Mesendoderm (in vitro differentiated cells): ENCODE data around the gene PCED1A.
"Not testable (repeated sequence)": the region's sequence is repeated elsewhere in the genome, so short reads cannot be mapped to it uniquely, and the experiment has no call there.

Experiments used
- DNase-seq: peaks from one replicate; pipeline ENCODE4 v3.0.0; 2013
- H2AK5ac ChIP-seq: 2 replicates; pipeline ENCODE4 v1.6.1; 2013; ENCODE audit warnings: low read length, inconsistent platforms
- H2BK120ac ChIP-seq: 2 replicates; pipeline ENCODE4 v1.6.1; 2013; ENCODE audit warnings: low read depth, mild to moderate bottlenecking, low read length, moderate library complexity, mixed read lengths
- H2BK15ac ChIP-seq: replicated peaks from 2 replicates; pipeline ENCODE4 v1.6.1; 2013; ENCODE audit warnings: low read depth, mild to moderate bottlenecking, moderate library complexity
- H2BK5ac ChIP-seq: 2 replicates; pipeline ENCODE4 v1.6.1; 2013; ENCODE audit warnings: low read length, inconsistent platforms
- H3K18ac ChIP-seq: 2 replicates; pipeline ENCODE4 v1.6.1; 2013; ENCODE audit warnings: mild to moderate bottlenecking, low read length, mixed read lengths
- H3K23ac ChIP-seq: one replicate; pipeline ENCODE4 v1.6.1; 2013; ENCODE audit warnings: low read length
- H3K27ac ChIP-seq: 2 replicates; pipeline ENCODE4 v1.5.1; 2013; ENCODE audit warnings: low read depth, mild to moderate bottlenecking, inconsistent platforms, low read length, moderate library complexity
- H3K27me3 ChIP-seq: 2 replicates; pipeline ENCODE4 v1.6.1; 2013; ENCODE audit warnings: low read length, control low read depth, mild to moderate bottlenecking, inconsistent platforms; ENCODE audit not compliant: insufficient read depth, poor library complexity
- H3K36me3 ChIP-seq: 2 replicates; pipeline ENCODE4 v1.6.1; 2013; ENCODE audit warnings: low read length, inconsistent platforms; ENCODE audit not compliant: control insufficient read depth, insufficient read depth
- H3K4ac ChIP-seq: one replicate; pipeline ENCODE4 v1.6.1; 2013; ENCODE audit warnings: low read depth, mild to moderate bottlenecking, low read length, moderate library complexity
- H3K4me1 ChIP-seq: 2 replicates; pipeline ENCODE4 v1.6.1; 2013; ENCODE audit warnings: low read depth, low read length, inconsistent platforms; ENCODE audit not compliant: control insufficient read depth
- H3K4me2 ChIP-seq: 2 replicates; pipeline ENCODE4 v1.6.1; 2013; ENCODE audit warnings: low read length
- H3K4me3 ChIP-seq: 2 replicates; pipeline ENCODE4 v1.5.1; 2013; ENCODE audit warnings: mild to moderate bottlenecking, low read length
- H3K56ac ChIP-seq: one replicate; pipeline ENCODE4 v1.6.1; 2013; ENCODE audit warnings: low read length
- H3K79me1 ChIP-seq: 2 replicates; pipeline ENCODE4 v1.6.1; 2013; ENCODE audit warnings: low read length, inconsistent platforms
- H3K79me2 ChIP-seq: 2 replicates; pipeline ENCODE4 v1.6.1; 2013; ENCODE audit warnings: mild to moderate bottlenecking, low read length; ENCODE audit not compliant: control insufficient read depth, insufficient read depth
- H3K9ac ChIP-seq: 2 replicates; pipeline ENCODE4 v1.6.1; 2013; ENCODE audit warnings: low read length, inconsistent platforms
- H4K5ac ChIP-seq: one replicate; pipeline ENCODE4 v1.6.1; 2013; ENCODE audit warnings: low read length
- H4K8ac ChIP-seq: one replicate; pipeline ENCODE4 v1.6.1; 2013; ENCODE audit warnings: low read depth, mild to moderate bottlenecking, control low read depth, low read length, moderate library complexity
- WGBS: extraction: QIAGEN DNeasy Blood & Tissue Kit; methylation state at CpG from one replicate; pipeline ENCODE4 v1.1.7; 2013; ENCODE audit warnings: low lambda C conversion rate, missing lambda C conversion rate; ENCODE audit not compliant: insufficient coverage; ENCODE audit errors: extremely low coverage; 5-methylcytosine and 5-hydroxymethylcytosine counted together

The PCED1A gene

DNA sequence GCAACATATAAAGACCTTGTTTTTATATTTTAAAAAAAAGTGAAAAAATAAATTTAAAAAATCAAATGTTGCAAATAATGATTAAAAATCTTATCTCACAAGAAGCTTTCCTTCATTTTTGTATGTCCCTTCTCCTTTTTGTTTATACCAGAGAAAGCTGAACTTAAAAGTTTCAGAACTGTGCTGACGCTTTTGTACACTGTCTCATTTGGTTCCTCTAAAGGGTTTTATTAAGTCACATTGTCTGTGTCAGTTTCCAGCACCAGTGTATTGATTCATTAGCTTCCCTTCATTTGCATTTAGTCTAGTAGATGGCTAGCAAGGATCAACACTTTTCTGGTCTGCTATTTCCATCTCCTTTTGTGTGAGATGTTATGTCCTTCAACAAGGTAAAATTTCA lies 6.7 kb downstream of the PCED1A start:
- Histone ChIP-seq H2BK15ac (no peak overlapping the region), H3K4me1 (no peaks in the 10 kb centered on the region), H3K27ac (no peak overlapping the region), H4K8ac (no peak overlapping the region), H3K79me1 (no peaks in the 10 kb centered on the region), H4K5ac (no peak overlapping the region), H3K79me2 (no peaks in the 10 kb centered on the region), H3K4me3 (no peak overlapping the region), H3K23ac (no peak overlapping the region), H3K4ac (no peak overlapping the region), H2BK120ac (no peak overlapping the region), H2BK5ac (no peak overlapping the region), H3K9ac (no peak overlapping the region), H3K27me3 (no peaks in the 10 kb centered on the region), H3K56ac (no peak overlapping the region), H3K4me2 (no peak overlapping the region), H3K18ac (no peak overlapping the region), H3K36me3 (no peaks in the 10 kb centered on the region), H2AK5ac (no peak overlapping the region)
- no CpG with 5 or more reads among the region's 1 CpG for WGBS
- no peak for DNase-seq

DNA sequence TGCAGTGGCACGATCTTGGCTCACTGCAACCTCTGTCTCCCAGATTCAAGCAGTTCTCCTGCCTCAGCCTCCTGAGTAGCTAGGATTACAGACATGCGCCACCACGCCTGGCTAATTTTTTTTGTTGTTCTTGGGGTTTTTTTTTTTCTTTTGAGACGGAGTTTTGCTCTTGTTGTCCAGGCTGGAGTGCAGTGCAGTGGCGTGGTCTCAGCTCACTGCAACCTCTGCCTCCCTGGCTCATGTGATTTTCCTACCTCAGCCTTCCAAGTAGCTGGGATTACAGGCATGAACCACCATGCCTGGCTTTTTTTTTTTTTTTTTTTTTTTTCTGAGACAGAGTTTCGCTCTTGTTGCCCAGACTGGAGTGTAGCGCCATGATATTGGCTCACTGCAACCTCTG lies 9.2 kb downstream of the PCED1A start:
- H3K4me3 ChIP-seq, H3K79me2 ChIP-seq, H3K79me1 ChIP-seq, H3K27ac ChIP-seq, H3K36me3 ChIP-seq, H3K4me2 ChIP-seq, H3K4ac ChIP-seq, H3K23ac ChIP-seq, H2AK5ac ChIP-seq, H4K8ac ChIP-seq, H2BK15ac ChIP-seq, H3K56ac ChIP-seq, H3K18ac ChIP-seq, H2BK5ac ChIP-seq, DNase-seq, H4K5ac ChIP-seq, H3K9ac ChIP-seq, H3K27me3 ChIP-seq, H3K4me1 ChIP-seq, H2BK120ac ChIP-seq: not testable (repeated sequence)
- WGBS = no CpG with 5 or more reads among the region's 7 CpGs

DNA sequence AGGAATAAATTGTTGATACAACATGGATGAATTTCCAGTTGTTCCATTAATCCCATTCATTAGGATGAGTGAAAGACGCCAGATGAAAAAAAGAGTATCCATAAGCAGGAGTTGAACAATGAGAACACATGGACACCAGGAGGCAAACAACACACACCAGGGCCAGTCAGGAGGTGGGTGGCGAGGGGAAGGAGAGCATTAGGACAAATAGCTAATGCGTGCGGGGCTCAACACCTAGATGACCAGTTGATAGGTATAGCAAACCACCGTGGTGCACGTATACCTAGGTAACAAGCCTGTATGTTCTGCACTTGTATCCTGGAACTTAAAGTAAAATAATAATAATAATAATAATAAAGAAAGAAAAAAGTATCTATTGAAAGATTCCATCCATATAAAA lies 11.1 kb downstream of the PCED1A start:
- no peaks in the 10 kb centered on the region for H3K79me2 ChIP-seq
- H2AK5ac ChIP-seq = no peak overlapping the region
- no peak overlapping the region for H3K4ac ChIP-seq
- no peaks in the 10 kb centered on the region for H3K4me1 ChIP-seq
- H3K4me2 ChIP-seq = no peak overlapping the region
- WGBS = no CpG with 5 or more reads among the region's 6 CpGs
- no peak for DNase-seq
- H2BK5ac ChIP-seq = no peak overlapping the region
- no peak overlapping the region for H4K5ac ChIP-seq
- H3K36me3 ChIP-seq = no peaks in the 10 kb centered on the region
- no peaks in the 10 kb centered on the region for H3K79me1 ChIP-seq
- H3K4me3 ChIP-seq = no peak overlapping the region
- no peak overlapping the region for H3K18ac ChIP-seq
- H3K23ac ChIP-seq = no peak overlapping the region
- no peak overlapping the region for H3K56ac ChIP-seq
- no peak overlapping the region for H3K9ac ChIP-seq
- H2BK120ac ChIP-seq = no peak overlapping the region
- no peak overlapping the region for H3K27ac ChIP-seq
- no peak overlapping the region for H4K8ac ChIP-seq
- H3K27me3 ChIP-seq = no peaks in the 10 kb centered on the region
- no peak overlapping the region for H2BK15ac ChIP-seq

DNA sequence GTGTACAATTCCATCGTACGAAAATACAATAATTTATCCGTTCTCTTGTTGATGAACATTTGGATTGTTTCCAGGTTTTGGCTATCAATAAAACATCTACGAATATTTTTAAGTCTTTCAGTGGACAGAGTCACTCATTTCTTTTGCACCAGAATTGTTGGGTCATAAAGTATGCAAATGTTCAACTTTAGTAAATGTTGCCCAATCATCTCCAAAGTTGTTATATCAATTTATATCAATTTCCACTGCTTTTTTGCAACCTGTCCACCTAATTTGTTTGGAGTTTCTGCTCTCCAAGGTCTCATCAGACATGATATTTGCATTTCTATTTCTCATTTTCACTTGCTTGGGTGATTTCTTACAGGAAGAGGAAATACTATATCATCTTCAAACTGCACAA lies 13.8 kb downstream of the PCED1A start:
- H3K4me1 ChIP-seq = no peaks in the 10 kb centered on the region
- H2BK5ac ChIP-seq = no peak overlapping the region
- no peak overlapping the region for H3K4me2 ChIP-seq
- no peak overlapping the region for H3K18ac ChIP-seq
- peaks cover 5% of the 10 kb centered on the region for H3K27me3 ChIP-seq
- no peaks in the 10 kb centered on the region for H3K79me1 ChIP-seq
- no peak overlapping the region for H2BK15ac ChIP-seq
- no peak for DNase-seq
- no CpG with 5 or more reads among the region's 4 CpGs for WGBS
- no peak overlapping the region for H3K4me3 ChIP-seq
- no peak overlapping the region for H2AK5ac ChIP-seq
- H3K56ac ChIP-seq = no peak overlapping the region
- H4K5ac ChIP-seq = no peak overlapping the region
- no peak overlapping the region for H4K8ac ChIP-seq
- no peak overlapping the region for H3K9ac ChIP-seq
- H3K79me2 ChIP-seq = no peaks in the 10 kb centered on the region
- H3K27ac ChIP-seq = no peak overlapping the region
- H3K23ac ChIP-seq = no peak overlapping the region
- H3K36me3 ChIP-seq = no peaks in the 10 kb centered on the region
- H3K4ac ChIP-seq = no peak overlapping the region
- no peak overlapping the region for H2BK120ac ChIP-seq

DNA sequence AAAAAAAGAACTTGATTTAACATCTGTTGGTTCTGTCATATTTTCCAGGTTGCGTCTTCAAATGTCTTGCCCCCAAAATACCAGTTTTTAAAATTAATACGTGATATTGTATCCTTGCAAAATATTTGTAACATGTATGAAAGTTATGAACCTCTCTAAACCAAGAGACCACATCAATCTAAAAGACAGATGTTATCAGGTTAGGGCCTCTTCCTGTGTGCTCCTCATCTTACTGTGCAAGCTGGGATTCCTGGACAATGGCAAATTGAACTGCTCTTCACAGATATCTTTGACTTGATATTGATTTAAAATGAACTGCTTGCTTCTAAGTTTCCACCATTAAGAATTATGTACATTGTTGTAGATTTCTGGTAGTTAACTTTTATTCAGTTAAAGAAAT lies 14.7 kb downstream of the PCED1A start:
- Histone ChIP-seq H2BK120ac (no peak overlapping the region), H3K18ac (no peak overlapping the region), H3K4me3 (no peak overlapping the region), H3K23ac (no peak overlapping the region), H3K27ac (no peak overlapping the region), H4K8ac (no peak overlapping the region), H2BK15ac (no peak overlapping the region), H3K4me2 (no peak overlapping the region), H4K5ac (no peak overlapping the region), H3K4me1 (no peaks in the 10 kb centered on the region), H3K27me3 (peaks cover 10% of the 10 kb centered on the region), H3K36me3 (no peaks in the 10 kb centered on the region), H3K9ac (no peak overlapping the region), H2BK5ac (no peak overlapping the region), H3K79me2 (no peaks in the 10 kb centered on the region), H3K4ac (no peak overlapping the region), H3K79me1 (no peaks in the 10 kb centered on the region), H2AK5ac (no peak overlapping the region), H3K56ac (no peak overlapping the region)
- WGBS = no CpG with 5 or more reads among the region's 2 CpGs
- no peak for DNase-seq

DNA sequence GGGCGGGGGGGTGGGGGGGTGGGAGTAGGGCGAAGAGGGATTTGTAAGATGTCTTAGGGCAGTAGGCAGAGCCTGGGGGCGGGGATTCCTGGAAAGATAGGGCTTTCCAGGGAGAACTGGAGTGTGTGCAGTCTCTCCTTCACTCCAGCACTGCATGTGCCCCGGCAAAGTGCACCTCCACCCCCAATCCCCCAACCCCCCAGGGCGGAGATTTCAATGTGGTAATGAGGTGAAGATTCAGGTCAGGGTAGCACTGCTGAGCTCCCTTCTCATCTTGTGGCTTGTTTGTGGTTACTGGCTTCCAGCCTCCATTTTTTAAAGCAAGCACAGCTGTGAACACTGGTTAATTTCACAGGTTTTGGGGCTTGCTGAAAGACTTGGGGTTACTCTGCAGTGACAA lies 18.4 kb downstream of the PCED1A start:
- no peak overlapping the region for H3K9ac ChIP-seq
- H3K36me3 ChIP-seq = no peaks in the 10 kb centered on the region
- H4K8ac ChIP-seq = no peak overlapping the region
- no peak overlapping the region for H3K56ac ChIP-seq
- H3K4me2 ChIP-seq = no peak overlapping the region
- H3K4me1 ChIP-seq = no peaks in the 10 kb centered on the region
- H3K4me3 ChIP-seq = no peak overlapping the region
- H2BK15ac ChIP-seq = no peak overlapping the region
- WGBS = no CpG with 5 or more reads among the region's 5 CpGs
- H3K4ac ChIP-seq = no peak overlapping the region
- H3K79me1 ChIP-seq = no peaks in the 10 kb centered on the region
- peaks cover 15% of the 10 kb centered on the region for H3K27me3 ChIP-seq
- no peak overlapping the region for H3K23ac ChIP-seq
- no peak overlapping the region for H2BK120ac ChIP-seq
- no peak overlapping the region for H4K5ac ChIP-seq
- DNase-seq = no peak
- no peak overlapping the region for H3K27ac ChIP-seq
- H2AK5ac ChIP-seq = no peak overlapping the region
- H2BK5ac ChIP-seq = no peak overlapping the region
- H3K18ac ChIP-seq = no peak overlapping the region
- H3K79me2 ChIP-seq = no peaks in the 10 kb centered on the region
